GM12878 (cell line): Measurements from ENCODE around the gene UBE2G2. TPM values are rescaled to one million over a fixed set of nuclear protein-coding genes. Genes with fewer than 3 reads are reported as not detected.

Source experiments
- ATAC-seq: fragments of 200-7000 bp; cut with Tn5 transposase; 3 replicates; pipeline ENCODE4 v1.9.1; 2020; ENCODE audit warnings: mild to moderate bottlenecking, moderate library complexity
- BruUV-seq: library from RNA; stranded (reverse); fragments of 400-500 nt; replicated peaks from 2 replicates; lab custom pipeline; 2021; lab: Mats Ljungman, UMichigan
- CTCF ChIA-PET: fragments of 300-600 bp; sonication (Branson Sonifier 250); formaldehyde crosslinking; extraction: SDS; loops from one replicate; lab custom pipeline; 2021; ENCODE audit warnings: inconsistent platforms; lab: Yijun Ruan, JAX
- POLR2A ChIA-PET: fragments of 350-600 bp; formaldehyde crosslinking; extraction: SDS; loops from one replicate; lab custom pipeline; 2021; ENCODE audit warnings: inconsistent platforms; lab: Charles Lee
- RAD21 ChIA-PET: fragments of 300-600 bp; sonication (Branson Sonifier 250); formaldehyde crosslinking; loops from one replicate; lab custom pipeline; 2023; ENCODE audit warnings: antibody characterized with exemption; ENCODE audit not compliant: unreplicated experiment; lab: Charles Lee
- SMC1A ChIA-PET: fragments of 300-600 bp; sonication (Branson Sonifier 250); formaldehyde crosslinking; loops from one replicate; lab custom pipeline; 2023; ENCODE audit not compliant: unreplicated experiment, uncharacterized antibody; lab: Charles Lee
- DNase-seq: peaks from one replicate; pipeline ENCODE4 v3.0.0-alpha.2; 2011; ENCODE audit warnings: low read depth, low spot score
- FAIRE-seq: peaks from 3 replicates; lab custom pipeline; 2011; peaks lifted over from hg19 to GRCh38; lab: Jason Lieb, UNC
- H2AFZ ChIP-seq: 2 replicates; pipeline ENCODE4 v1.6.0; 2011; ENCODE audit warnings: low read depth, low read length, control low read depth; ENCODE audit not compliant: control insufficient read depth
- H3K27ac ChIP-seq: 2 replicates; pipeline ENCODE4 v1.5.1; 2011; ENCODE audit warnings: control low read depth; ENCODE audit not compliant: control insufficient read depth, insufficient read depth
- H3K27me3 ChIP-seq, 2 experiments: replicated peaks in 1 of 2; 2 replicates each; pipeline versions ENCODE4 v1.6.0 to v1.6.1; 2011; ENCODE audit warnings: low read length in 1 of 2; ENCODE audit not compliant: control insufficient read depth in 2 of 2, insufficient read depth in 2 of 2
- H3K36me3 ChIP-seq, 2 experiments: 2 replicates each; pipeline ENCODE4 v1.5.1; 2011; ENCODE audit warnings: low read length in 1 of 2; ENCODE audit not compliant: control insufficient read depth in 2 of 2, insufficient read depth in 2 of 2
- H3K4me1 ChIP-seq: 2 replicates; pipeline ENCODE4 v1.6.1; 2011; ENCODE audit warnings: mild to moderate bottlenecking, low read length, moderate library complexity, mixed read lengths; ENCODE audit not compliant: control insufficient read depth, insufficient read depth
- H3K4me2 ChIP-seq: 2 replicates; pipeline ENCODE4 v1.6.0; 2011; ENCODE audit warnings: control low read depth; ENCODE audit not compliant: control insufficient read depth, insufficient read depth
- H3K4me3 ChIP-seq: fragments of 200-600 bp; sonication (generic); 2 replicates; pipeline ENCODE4 v1.5.1; 2016
- H3K79me2 ChIP-seq: 2 replicates; pipeline ENCODE4 v1.6.0; 2011; ENCODE audit warnings: low read length; ENCODE audit not compliant: control insufficient read depth, insufficient read depth
- H3K9ac ChIP-seq: 2 replicates; pipeline ENCODE4 v1.8.0; 2011; ENCODE audit warnings: low read length, control low read depth, mixed read lengths; ENCODE audit not compliant: control insufficient read depth, insufficient read depth
- H3K9me3 ChIP-seq: replicated peaks from 3 replicates; pipeline ENCODE4 v1.5.1; 2011; ENCODE audit warnings: mild to moderate bottlenecking, low read length; ENCODE audit not compliant: control insufficient read depth, insufficient read depth
- H4K20me1 ChIP-seq: 2 replicates; pipeline ENCODE4 v1.6.0; 2011; ENCODE audit not compliant: control insufficient read depth, insufficient read depth
- EP300 ChIP-seq, 2 experiments: fragments of 150-350 bp in 1 of 2; IDR thresholded peaks; 2 replicates each; pipeline ENCODE4 v1.6.1; 2011 to 2012; ENCODE audit warnings: low read depth in 2 of 2, low read length in 2 of 2, borderline replicate concordance in 1 of 2, improper control_type of control experiment in 1 of 2, inconsistent platforms in 1 of 2; ENCODE audit not compliant: control insufficient read depth in 1 of 2
- WGBS: methylation state at CpG from one replicate; pipeline ENCODE4 v1.1.6; 2016; ENCODE audit warnings: low lambda C conversion rate; ENCODE audit not compliant: insufficient replicate concordance, insufficient coverage; ENCODE audit errors: missing lambda C conversion rate; 5-methylcytosine and 5-hydroxymethylcytosine counted together
- in situ Hi-C: fragments of 300-500 bp; cut with MboI; formaldehyde crosslinking; loops from 9 replicates; pipeline ENCODE4 v1.14.3; 2018; ENCODE audit warnings: mixed read lengths
- intact Hi-C: fragments of 100-400 bp; cut with micrococcal nuclease; formaldehyde crosslinking; loops from one replicate; pipeline ENCODE4 v1.14.2; 2022; ENCODE audit not compliant: unreplicated experiment
- polyA plus RNA-seq, 11 experiments: library from polyadenylated mRNA; depleted of rRNA in 4 of 11; unstranded in 6 of 11; stranded (reverse) in 5 of 11; fragments of >200 nt; fragmentation: Nextera tagmentation in 4 of 11; fragmentation: Illumina TruSeq in 1 of 11; extraction: Ambion mirVana in 4 of 11; extraction: Trizol in 1 of 11; gene quantifications; 1 replicate in 1 of 11; 2 replicates in 10 of 11; pipeline versions ENCODE4 v1.2.1 to v1.2.3, GENCODE V29; 2011 to 2016; ENCODE audit warnings: inconsistent platforms in 2 of 11, missing spikeins in 2 of 11, low read depth in 1 of 11
- total RNA-seq, 4 experiments: library from RNA; depleted of rRNA in 3 of 4; stranded (reverse); fragments of >200 nt in 3 of 4; fragmentation: Illumina TruSeq in 1 of 4; extraction: Trizol in 1 of 4; gene quantifications; 2 replicates each; pipeline versions ENCODE4 v1.2.1 to v1.2.3, GENCODE V29; 2013 to 2021
- TF ChIP-seq, protein P1 (sequence below): fragments of 450-650 bp; IDR thresholded peaks from 2 replicates; pipeline ENCODE4 v1.6.1; 2017; ENCODE audit warnings: mild to moderate bottlenecking, low read depth, inconsistent platforms; ENCODE audit not compliant: poor library complexity, severe bottlenecking

Gene UBE2G2
- total and polyA plus RNA-seq, 10 of the 15 experiments (the other 5 are each of a cell fraction or from before 2014, with no cell fraction given): 27.0 to 139 (median 75.9) TPM

- ChIA-PET RAD21 (no interaction called here), CTCF (no interaction called here), SMC1A (interaction anchor here (0.6 kb wide), 1 partner anchor 56 kb away, joined by 3 read pairs; no protein-coding TSS in a partner anchor), POLR2A (no interaction called here)
- H3K9me3 ChIP-seq: no peaks in the 10 kb centered on the region
- no peaks in the 10 kb centered on the region for H3K27me3 ChIP-seq
- no TSS peak for BruUV-seq
- no peaks in the 10 kb centered on the region for H3K4me1 ChIP-seq
- in situ Hi-C loops (no loop called here), intact Hi-C loops (no loop called here)
- H4K20me1 ChIP-seq: no peaks in the 10 kb centered on the region
- ATAC-seq: no peak
- H3K9ac ChIP-seq: no peak overlapping the region
- FAIRE-seq: no peak
- no peak for DNase-seq
- H3K4me2 ChIP-seq: no peak overlapping the region
- H3K79me2 ChIP-seq: no peaks in the 10 kb centered on the region
- no peak overlapping the region for H2AFZ ChIP-seq
- TF ChIP-seq EP300 (IDR thresholded peaks at IDR 0.05; ENCODE audit: borderline replicate concordance in 1 of 2, control insufficient read depth in 1 of 2, low read depth in 2 of 2, low read length in 2 of 2): no peak
- TF ChIP-seq, protein P1, sequence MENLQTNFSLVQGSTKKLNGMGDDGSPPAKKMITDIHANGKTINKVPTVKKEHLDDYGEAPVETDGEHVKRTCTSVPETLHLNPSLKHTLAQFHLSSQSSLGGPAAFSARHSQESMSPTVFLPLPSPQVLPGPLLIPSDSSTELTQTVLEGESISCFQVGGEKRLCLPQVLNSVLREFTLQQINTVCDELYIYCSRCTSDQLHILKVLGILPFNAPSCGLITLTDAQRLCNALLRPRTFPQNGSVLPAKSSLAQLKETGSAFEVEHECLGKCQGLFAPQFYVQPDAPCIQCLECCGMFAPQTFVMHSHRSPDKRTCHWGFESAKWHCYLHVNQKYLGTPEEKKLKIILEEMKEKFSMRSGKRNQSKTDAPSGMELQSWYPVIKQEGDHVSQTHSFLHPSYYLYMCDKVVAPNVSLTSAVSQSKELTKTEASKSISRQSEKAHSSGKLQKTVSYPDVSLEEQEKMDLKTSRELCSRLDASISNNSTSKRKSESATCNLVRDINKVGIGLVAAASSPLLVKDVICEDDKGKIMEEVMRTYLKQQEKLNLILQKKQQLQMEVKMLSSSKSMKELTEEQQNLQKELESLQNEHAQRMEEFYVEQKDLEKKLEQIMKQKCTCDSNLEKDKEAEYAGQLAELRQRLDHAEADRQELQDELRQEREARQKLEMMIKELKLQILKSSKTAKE: no peak
- no peaks in the 10 kb centered on the region for H3K36me3 ChIP-seq
- 0% methylated on average over 3 of the region's 3 CpGs for WGBS
- no peak overlapping the region for H3K27ac ChIP-seq
- no peak overlapping the region for H3K4me3 ChIP-seq
Measured at GRCh38 chr21:44737706-44738354, 63.8 kb downstream of the UBE2G2 start.
